Breast epithelium (tissue), 3 donors: ENCODE results near the gene OR51B2.

ENCODE experiments used
- CTCF ChIP-seq, 3 donors: fragments of 450-650 bp; IDR thresholded peaks; one replicate each; pipeline ENCODE4 v1.5.1; 2016 to 2017; ENCODE audit warnings: antibody characterized with exemption in 3 of 3, mild to moderate bottlenecking in 3 of 3, moderate library complexity in 3 of 3
- POLR2A ChIP-seq: fragments of 450-650 bp; IDR thresholded peaks from one replicate; pipeline ENCODE4 v1.6.1; 2016; ENCODE audit warnings: antibody characterized with exemption, mild to moderate bottlenecking, moderate library complexity
- POLR2AphosphoS5 ChIP-seq, 3 donors: sonication (generic); formaldehyde crosslinking; IDR thresholded peaks; one replicate each; pipeline ENCODE4 v1.6.1; 2017; ENCODE audit warnings: antibody characterized with exemption in 3 of 3

- TF ChIP-seq CTCF (IDR thresholded peaks at IDR 0.05) (no peak), POLR2A (no peak), POLR2AphosphoS5 (IDR thresholded peaks at IDR 0.05) (no peak)
These were observed 40.1 kb upstream of the OR51B2 start for GRCh38 chr11:5364214-5364613.
